ENCODE results near the gene C1QA.

- TF ChIP-seq CTCF (conservative IDR thresholded peaks at IDR 0.05 in 1 of 2, IDR thresholded peaks at IDR 0.05 in 1 of 2; ENCODE audit: low read depth in 1 of 2, low read length in 2 of 2) (no peak), EZH2 (IDR thresholded peaks at IDR 0.05; ENCODE audit: low read length, missing control alignments) (no peak)
These were observed 41.8 kb downstream of the C1QA start for GRCh38 chr1:22677931-22678896.

Measured in fibroblast of lung (primary cell).